ENCODE measurements around the gene ZNF609. TPM values are rescaled to one million over a fixed set of nuclear protein-coding genes. Genes with fewer than 3 reads are reported as not detected.

Gene ZNF609
- total and polyA plus RNA-seq, 2 of the 13 experiments (the other 11 are each of a cell fraction or from before 2014, with no cell fraction given) = 8.9 to 9.9 TPM

GRCh38 chr15:64460206-64460723 is at the start of gene ZNF609 (continued):
- TF ChIP-seq ZNF839 (CRISPR knock-in tag; IDR thresholded peaks at IDR 0.05; ENCODE audit: borderline replicate concordance) (0 out of 2 replicates have a peak, but pooled peaks have one; percentile 44), RERE (CRISPR knock-in tag; IDR thresholded peaks at IDR 0.05; ENCODE audit: low read depth) (no peak), NFKBIZ (CRISPR knock-in tag; IDR thresholded peaks at IDR 0.05) (0 out of 2 replicates have a peak, but pooled peaks have one; percentile 65), GMEB1 (CRISPR knock-in tag; IDR thresholded peaks at IDR 0.05; ENCODE audit: borderline replicate concordance) (no peak), ARNTL (CRISPR knock-in tag; IDR thresholded peaks at IDR 0.05) (no peak), ZNF572 (CRISPR knock-in tag; IDR thresholded peaks at IDR 0.05) (no peak), TCF7 (IDR thresholded peaks at IDR 0.05; ENCODE audit: low read depth) (peak; percentile 15; the same call in 1 of the 2 replicates), REPIN1 (CRISPR knock-in tag; IDR thresholded peaks at IDR 0.05; ENCODE audit: borderline replicate concordance, low read depth) (peak; percentile 55; the same call in 1 of the 2 replicates), ZFP82 (CRISPR knock-in tag; IDR thresholded peaks at IDR 0.05; ENCODE audit: borderline replicate concordance) (no peak), GABPB1 (CRISPR knock-in tag; IDR thresholded peaks at IDR 0.05) (peak; percentile 80), TAF15 (IDR thresholded peaks at IDR 0.05; ENCODE audit: low read depth, low read length, poor library complexity, severe bottlenecking) (no peak), PBX2 (CRISPR knock-in tag; IDR thresholded peaks at IDR 0.05) (no peak), SIX1 (CRISPR knock-in tag; IDR thresholded peaks at IDR 0.05; ENCODE audit: borderline replicate concordance) (no peak), PLSCR1 (CRISPR knock-in tag; IDR thresholded peaks at IDR 0.05; ENCODE audit: borderline replicate concordance) (no peak), HCFC1 (IDR thresholded peaks at IDR 0.05; ENCODE audit: low read depth, low read length) (no peak; the same call in 1 of the 2 replicates), PRDM10 (CRISPR knock-in tag; IDR thresholded peaks at IDR 0.05; ENCODE audit: low read depth) (0 out of 2 replicates have a peak, but pooled peaks have one; percentile 47)
